ENCODE measurements around the gene JCAD. TPM values are rescaled to one million over a fixed set of nuclear protein-coding genes. Genes with fewer than 3 reads are reported as not detected.
A peak's percentile ranks its signal among the peaks of the same experiment; 100 is the strongest.

The JCAD gene
- total and polyA plus RNA-seq, 7 donors = 0.46 to 141 (median 99.7) TPM

GRCh38 chr10:30019468-30019867, 39.9 kb downstream of the JCAD start:
- DNase-seq = no peak
- H3K27ac ChIP-seq = no peak overlapping the region
- H3K27me3 ChIP-seq = no peaks in the 10 kb centered on the region
- TF ChIP-seq CTCF (IDR thresholded peaks at IDR 0.05) (no peak), POLR2A (IDR thresholded peaks at IDR 0.05) (no peak), EP300 (IDR thresholded peaks at IDR 0.05) (no peak), POLR2AphosphoS5 (IDR thresholded peaks at IDR 0.05) (no peak)
- H3K4me3 ChIP-seq = no peak overlapping the region
- H3K36me3 ChIP-seq = peaks cover 7 to 59% (median 10%) of the 10 kb centered on the region in 4 donors
- H3K4me1 ChIP-seq = peaks cover 0 to 41% (median 18%) of the 10 kb centered on the region in 4 donors
- intact Hi-C loops (cut with DNase I) = no loop called here
- no peaks in the 10 kb centered on the region for H3K9me3 ChIP-seq

GRCh38 chr10:30018496-30018895, 40.9 kb downstream of the JCAD start:
- H3K4me1 ChIP-seq = peaks cover 0 to 50% (median 28%) of the 10 kb centered on the region in 4 donors
- no peaks in the 10 kb centered on the region for H3K9me3 ChIP-seq
- no peaks in the 10 kb centered on the region for H3K27me3 ChIP-seq
- TF ChIP-seq POLR2AphosphoS5 (IDR thresholded peaks at IDR 0.05) = no peak
- TF ChIP-seq EP300 (IDR thresholded peaks at IDR 0.05) = no peak
- WGBS, 2 donors = 79 to 85% methylated on average over 6 of the region's 6 CpGs
- DNase-seq = no peak
- intact Hi-C loops (cut with DNase I) = no loop called here
- peak overlapping the region in 2 of 4 donors; percentile 7 to 30 for H3K27ac ChIP-seq
- H3K36me3 ChIP-seq = peaks cover 7 to 49% (median 9%) of the 10 kb centered on the region in 4 donors
- H3K4me3 ChIP-seq = no peak overlapping the region

- no peak for DNase-seq
- peaks cover 1 to 44% (median 7%) of the 10 kb centered on the region in 4 donors for H3K36me3 ChIP-seq
- peaks cover 0 to 56% (median 33%) of the 10 kb centered on the region in 4 donors for H3K4me1 ChIP-seq
- no peaks in the 10 kb centered on the region for H3K9me3 ChIP-seq
- intact Hi-C loops (cut with DNase I) = no loop called here
- no peaks in the 10 kb centered on the region for H3K27me3 ChIP-seq
- 54 to 78% methylated on average over 6 of the region's 6 CpGs for WGBS, 2 donors
- peak overlapping the region in 2 of 4 donors; percentile 7 to 30 for H3K27ac ChIP-seq
- no peak overlapping the region for H3K4me3 ChIP-seq
- TF ChIP-seq POLR2AphosphoS5 (IDR thresholded peaks at IDR 0.05) (no peak), EP300 (IDR thresholded peaks at IDR 0.05) (no peak), CTCF (IDR thresholded peaks at IDR 0.05) (no peak), POLR2A (IDR thresholded peaks at IDR 0.05) (no peak)
Observed at GRCh38 chr10:30017966-30018365, 41.4 kb downstream of the JCAD start.

GRCh38 chr10:30017556-30017955, 41.8 kb downstream of the JCAD start:
- Histone ChIP-seq H3K4me3 (no peak overlapping the region), H3K36me3 (peaks cover 0 to 40% (median 6%) of the 10 kb centered on the region in 4 donors), H3K27me3 (no peaks in the 10 kb centered on the region), H3K9me3 (no peaks in the 10 kb centered on the region), H3K27ac (peak overlapping the region in 2 of 4 donors; percentile 30), H3K4me1 (peaks cover 0 to 60% (median 37%) of the 10 kb centered on the region in 4 donors)
- 44 to 66% methylated on average over 6 of the region's 6 CpGs for WGBS, 2 donors
- TF ChIP-seq EP300 (IDR thresholded peaks at IDR 0.05) (no peak), CTCF (IDR thresholded peaks at IDR 0.05) (no peak), POLR2A (IDR thresholded peaks at IDR 0.05) (no peak), POLR2AphosphoS5 (IDR thresholded peaks at IDR 0.05) (no peak)
- no peak for DNase-seq
- intact Hi-C loops (cut with DNase I) = no loop called here

GRCh38 chr10:30014511-30014910, 44.9 kb downstream of the JCAD start:
- H3K4me3 ChIP-seq = no peak overlapping the region
- no peaks in the 10 kb centered on the region for H3K27me3 ChIP-seq
- H3K4me1 ChIP-seq = peaks cover 0 to 77% (median 54%) of the 10 kb centered on the region in 4 donors
- peaks cover 0 to 28% (median 6%) of the 10 kb centered on the region in 4 donors for H3K36me3 ChIP-seq
- intact Hi-C loops (cut with DNase I) = no loop called here
- peak overlapping the region in 3 of 4 donors; percentile 24 to 47 (median 42) for H3K27ac ChIP-seq
- 55 to 71% methylated on average over 8 of the region's 8 CpGs for WGBS, 2 donors
- DNase-seq = no peak
- H3K9me3 ChIP-seq = no peaks in the 10 kb centered on the region
- no peak for TF ChIP-seq CTCF (IDR thresholded peaks at IDR 0.05)
- TF ChIP-seq POLR2AphosphoS5 (IDR thresholded peaks at IDR 0.05) = no peak

Data from sigmoid colon (tissue), 7 donors.